HepG2 (cell line): ENCODE measurements around the gene SPECC1L. TPM values are rescaled to one million over a fixed set of nuclear protein-coding genes. Genes with fewer than 3 reads are reported as not detected.

Experiments used
- ATAC-seq: fragments of 200-7000 bp; cut with Tn5 transposase; 3 replicates; pipeline ENCODE4 v1.9.1; 2020; ENCODE audit warnings: mild to moderate bottlenecking, moderate library complexity
- BruUV-seq: library from RNA; stranded (reverse); fragments of 400-500 nt; replicated peaks from 2 replicates; lab custom pipeline; 2021; lab: Mats Ljungman, UMichigan
- CTCF ChIA-PET: fragments of 300-600 bp; formaldehyde crosslinking; extraction: SDS; loops from one replicate; lab custom pipeline; 2021; ENCODE audit warnings: low total read pairs, inconsistent platforms, low intra/inter-chr PET ratio; lab: Yijun Ruan, JAX
- POLR2A ChIA-PET: fragments of 350-600 bp; sonication (Branson Sonifier 250); formaldehyde crosslinking; loops from one replicate; lab custom pipeline; 2020; ENCODE audit warnings: antibody characterized with exemption, inconsistent platforms; lab: Yijun Ruan, JAX
- DNase-seq: peaks from one replicate; pipeline ENCODE4 v3.0.0-alpha.2; 2015; ENCODE audit warnings: low spot score
- FAIRE-seq: peaks from 3 replicates; lab custom pipeline; 2011; peaks lifted over from hg19 to GRCh38; lab: Jason Lieb, UNC
- H2AFZ ChIP-seq: one replicate; pipeline ENCODE4 v1.6.1; 2011; ENCODE audit warnings: low read length, inconsistent platforms
- H3K27ac ChIP-seq: fragments of 300-600 bp; 3 replicates; pipeline ENCODE4 v1.8.0; 2011; ENCODE audit warnings: mixed run types, mild to moderate bottlenecking, mixed read lengths, low read length, inconsistent platforms; ENCODE audit not compliant: insufficient read depth; ENCODE audit errors: extremely low read length
- H3K27me3 ChIP-seq, 2 experiments: fragments of 200-600 bp in 1 of 2; 2 replicates in 1 of 2; 3 replicates in 1 of 2; pipeline versions ENCODE4 v1.6.0 to v1.8.0; 2011; ENCODE audit warnings: low read length in 2 of 2, mild to moderate bottlenecking in 2 of 2, moderate library complexity in 2 of 2, inconsistent platforms in 1 of 2; ENCODE audit not compliant: insufficient read depth in 2 of 2, control insufficient read depth in 1 of 2
- H3K36me3 ChIP-seq, 2 experiments: fragments of 200-600 bp in 1 of 2; replicated peaks in 1 of 2; 2 replicates in 1 of 2; 3 replicates in 1 of 2; pipeline versions ENCODE4 v1.5.1 to v1.8.0; 2011; ENCODE audit warnings: low read length in 2 of 2, inconsistent platforms in 1 of 2; ENCODE audit not compliant: insufficient read depth in 2 of 2, control insufficient read depth in 1 of 2
- H3K4me1 ChIP-seq: 2 replicates; pipeline ENCODE4 v1.5.1; 2012; ENCODE audit warnings: low read length, inconsistent platforms; ENCODE audit not compliant: insufficient read depth
- H3K4me2 ChIP-seq: 2 replicates; pipeline ENCODE4 v1.6.0; 2011; ENCODE audit warnings: low read depth, low read length, inconsistent platforms
- H3K4me3 ChIP-seq, 3 experiments: fragments of 200-600 bp in 1 of 3; sonication (generic), shearing (Covaris generic) in 1 of 3; replicated peaks in 1 of 3; 2 replicates each; pipeline ENCODE4 v1.5.1; 2011 to 2016; ENCODE audit warnings: low read length in 3 of 3, inconsistent platforms in 2 of 3, low read depth in 2 of 3, mild to moderate bottlenecking in 2 of 3, control low read depth in 1 of 3, mixed read lengths in 1 of 3; ENCODE audit not compliant: insufficient read depth in 1 of 3
- H3K79me2 ChIP-seq: one replicate; pipeline ENCODE4 v1.6.1; 2011; ENCODE audit warnings: low read length, inconsistent platforms; ENCODE audit not compliant: insufficient read depth
- H3K9ac ChIP-seq: 2 replicates; pipeline ENCODE4 v1.6.0; 2011; ENCODE audit warnings: mild to moderate bottlenecking, low read depth, low read length, inconsistent platforms; ENCODE audit not compliant: insufficient read depth
- H3K9me3 ChIP-seq: 2 replicates; pipeline ENCODE4 v1.5.1; 2012; ENCODE audit warnings: mild to moderate bottlenecking, low read length
- H4K20me1 ChIP-seq: 2 replicates; pipeline ENCODE4 v1.6.0; 2011; ENCODE audit warnings: inconsistent platforms, mild to moderate bottlenecking, low read length, moderate library complexity; ENCODE audit not compliant: insufficient read depth
- ADNP ChIP-seq: sonication (generic); formaldehyde crosslinking; IDR thresholded peaks from 2 replicates; pipeline ENCODE4 v1.4.0; 2020; ENCODE audit warnings: missing genetic modification reagents
- ATF2 ChIP-seq: sonication (generic); formaldehyde crosslinking; IDR thresholded peaks from 2 replicates; pipeline ENCODE4 v1.4.0; 2020; ENCODE audit warnings: missing genetic modification reagents
- CTCF ChIP-seq: sonication (generic); formaldehyde crosslinking; IDR thresholded peaks from 2 replicates; pipeline ENCODE4 v1.5.0; 2020; ENCODE audit warnings: mild to moderate bottlenecking, missing genetic modification reagents, moderate library complexity
- EZH2 ChIP-seq: conservative IDR thresholded peaks from 2 replicates; pipeline ENCODE4 v1.6.1; 2012; ENCODE audit warnings: mild to moderate bottlenecking, low read depth, low read length, moderate library complexity
- GABPB1 ChIP-seq: IDR thresholded peaks from 2 replicates; pipeline ENCODE4 v1.6.1; 2016; ENCODE audit warnings: mild to moderate bottlenecking, missing genetic modification reagents, moderate library complexity, missing compliant biosample characterization
- HNRNPL ChIP-seq: fragments of 200-400 bp; formaldehyde crosslinking; IDR thresholded peaks from 2 replicates; pipeline ENCODE4 v1.6.1; 2017; ENCODE audit warnings: mild to moderate bottlenecking, low read depth, low read length
- MYNN ChIP-seq: sonication (generic); formaldehyde crosslinking; IDR thresholded peaks from 2 replicates; pipeline ENCODE4 v1.4.0; 2020; ENCODE audit warnings: mild to moderate bottlenecking, low read depth, missing genetic modification reagents
- MYPOP ChIP-seq: sonication (generic); formaldehyde crosslinking; IDR thresholded peaks from 2 replicates; pipeline ENCODE4 v1.8.1; 2023; ENCODE audit warnings: mild to moderate bottlenecking, moderate library complexity, missing genetic modification reagents
- NCOR1 ChIP-seq: fragments of 200-600 bp; sonication (generic); IDR thresholded peaks from 2 replicates; pipeline ENCODE4 v1.7.0; 2017; ENCODE audit warnings: antibody characterized with exemption, low read length, borderline replicate concordance
- NFATC3 ChIP-seq: sonication (generic); formaldehyde crosslinking; IDR thresholded peaks from 2 replicates; pipeline ENCODE4 v1.5.1; 2020; ENCODE audit warnings: mild to moderate bottlenecking, missing genetic modification reagents
- POLR2A ChIP-seq, 2 experiments: IDR thresholded peaks; 2 replicates each; pipeline ENCODE4 v1.6.1; 2011; ENCODE audit warnings: low read depth in 2 of 2, low read length in 2 of 2, mild to moderate bottlenecking in 1 of 2, moderate library complexity in 1 of 2; ENCODE audit not compliant: insufficient read depth in 1 of 2
- RFX3 ChIP-seq: IDR thresholded peaks from 2 replicates; pipeline ENCODE4 v1.6.1; 2016; ENCODE audit warnings: missing biosample characterization, missing genetic modification reagents
- TCF7L2 ChIP-seq: IDR thresholded peaks from 2 replicates; pipeline ENCODE4 v1.6.1; 2011; ENCODE audit warnings: mild to moderate bottlenecking, low read depth, low read length, moderate library complexity
- ZNF275 ChIP-seq: sonication (generic); formaldehyde crosslinking; IDR thresholded peaks from 2 replicates; pipeline ENCODE4 v1.8.0; 2022; ENCODE audit warnings: missing genetic modification reagents, mild to moderate bottlenecking, inconsistent platforms, borderline replicate concordance
- ZNF362 ChIP-seq: sonication (generic); formaldehyde crosslinking; IDR thresholded peaks from 2 replicates; pipeline ENCODE4 v1.4.0; 2020; ENCODE audit warnings: missing genetic modification reagents, mild to moderate bottlenecking, borderline replicate concordance
- ZNF382 ChIP-seq: sonication (generic); formaldehyde crosslinking; IDR thresholded peaks from 2 replicates; pipeline ENCODE4 v1.5.0; 2020; ENCODE audit warnings: missing genetic modification reagents, mild to moderate bottlenecking, borderline replicate concordance
- ZNF589 ChIP-seq: sonication (generic); formaldehyde crosslinking; conservative IDR thresholded peaks from 2 replicates; pipeline ENCODE4 v1.8.0; 2022; ENCODE audit warnings: mild to moderate bottlenecking, moderate library complexity, missing genetic modification reagents
- ZNF709 ChIP-seq: sonication (generic); formaldehyde crosslinking; IDR thresholded peaks from 2 replicates; pipeline ENCODE4 v1.5.0; 2020; ENCODE audit warnings: mild to moderate bottlenecking, missing genetic modification reagents
- WGBS: methylation state at CpG from one replicate; pipeline ENCODE4 v1.1.6; 2017; ENCODE audit warnings: low lambda C conversion rate; 5-methylcytosine and 5-hydroxymethylcytosine counted together
- in situ Hi-C: cut with HindIII; loops from 2 replicates; pipeline ENCODE4 v1.10.0; 2017; ENCODE audit warnings: low pct_unique_long_range_greater_than_20kb; ENCODE audit not compliant: extremely low pct_ligation_motif_present
- intact Hi-C: fragments of 100-400 bp; cut with micrococcal nuclease; formaldehyde crosslinking; loops from one replicate; pipeline ENCODE4 v1.10.0; 2022; ENCODE audit not compliant: unreplicated experiment
- polyA plus RNA-seq, 8 experiments: library from polyadenylated mRNA; depleted of rRNA in 3 of 8; stranded (reverse) in 7 of 8; unstranded in 1 of 8; fragments of >200 nt; fragmentation: Illumina TruSeq in 4 of 8; extraction: Trizol in 4 of 8; gene quantifications; 2 replicates each; pipeline versions ENCODE4 v1.2.1 to v1.2.3, GENCODE V29; 2011 to 2016; ENCODE audit warnings: low read depth in 4 of 8, missing spikeins in 1 of 8, mixed read lengths in 1 of 8; ENCODE audit not compliant: insufficient read depth in 1 of 8
- total RNA-seq, 5 experiments: library from RNA; depleted of rRNA; stranded (reverse); fragments of >200 nt; fragmentation: Illumina TruSeq; extraction: Trizol; gene quantifications; 2 replicates each; pipeline ENCODE4 v1.2.3, GENCODE V29; 2016; ENCODE audit warnings: low read depth in 1 of 5

The SPECC1L gene
- total and polyA plus RNA-seq, 2 of the 13 experiments (the other 11 are each of a cell fraction or from before 2014, with no cell fraction given): 14.1 to 30.3 TPM

GRCh38 chr22:24419475-24419850 is 148.8 kb downstream of the SPECC1L start:
- Histone ChIP-seq H3K9me3 (no peaks in the 10 kb centered on the region), H3K4me2 (0 out of 2 replicates have a peak overlapping the region, but pooled peaks have one; percentile 71), H2AFZ (no peak overlapping the region), H3K27me3 (no peaks in the 10 kb centered on the region; a peak in 1 of 5 replicates), H3K27ac (no peak overlapping the region), H4K20me1 (no peaks in the 10 kb centered on the region)
- no peak for FAIRE-seq
- in situ Hi-C loops: no loop called here
- no TSS peak for BruUV-seq
- TF ChIP-seq POLR2A (IDR thresholded peaks at IDR 0.05; ENCODE audit: insufficient read depth in 1 of 2, low read depth in 2 of 2, low read length in 2 of 2) (0 out of 4 replicates have a peak, but pooled peaks of 1 of the 2 experiments have one; percentile 19), ZNF362 (no peak), MYPOP (CRISPR knock-in tag) (no peak), NCOR1 (no peak), TCF7L2 (no peak), ATF2 (no peak), ADNP (CRISPR knock-in tag) (no peak), ZNF275 (CRISPR knock-in tag) (no peak), CTCF (no peak), EZH2 (no peak), ZNF589 (CRISPR knock-in tag) (0 out of 2 replicates have a peak, but pooled peaks have one; percentile 27), NFATC3 (CRISPR knock-in tag) (no peak), MYNN (CRISPR knock-in tag) (no peak), GABPB1 (CRISPR knock-in tag) (no peak), ZNF709 (CRISPR knock-in tag) (no peak), HNRNPL (0 out of 2 replicates have a peak, but pooled peaks have one; percentile 39), RFX3 (CRISPR knock-in tag) (no peak), ZNF382 (no peak)
- TF ChIP-seq, all 625 proteins: peak for 3
- H3K79me2 ChIP-seq: no peaks in the 10 kb centered on the region
- H3K4me3 ChIP-seq: no peak overlapping the region
- no peak overlapping the region for H3K9ac ChIP-seq
- intact Hi-C loops: no loop called here
- CTCF ChIA-PET: interaction anchor here (5.7 kb wide), 1 partner anchor 106 kb away, joined by 59 read pairs; no protein-coding TSS in a partner anchor
- no peak for ATAC-seq
- 89% methylated on average over 3 of the region's 7 CpGs for WGBS
- no peak for DNase-seq
- POLR2A ChIA-PET: interaction anchor here (1.4 kb wide), 1 partner anchor 10 kb away, joined by 3 read pairs; no protein-coding TSS in a partner anchor
- H3K36me3 ChIP-seq: peaks cover 8 to 18% of the 10 kb centered on the region in 2 experiments; a peak in 4 of 5 replicates
- H3K4me1 ChIP-seq: peaks cover 27% of the 10 kb centered on the region
